CD14-positive monocyte (primary cell): ENCODE measurements around the gene RPL9. TPM values are rescaled to one million over a fixed set of nuclear protein-coding genes. Genes with fewer than 3 reads are reported as not detected.

Experiments
- DNase-seq, 3 donors: peaks; one replicate each; pipeline ENCODE4 v3.0.0-alpha.2; 2011 to 2022
- H2AFZ ChIP-seq: 2 replicates; pipeline ENCODE4 v1.6.0; 2012; ENCODE audit warnings: mild to moderate bottlenecking, low read depth, low read length, inconsistent platforms; ENCODE audit not compliant: insufficient read depth, poor library complexity, severe bottlenecking
- H3K27ac ChIP-seq, 2 donors: 1 replicate in 1 of 2; 2 replicates in 1 of 2; pipeline ENCODE4 v1.5.1; 2012 to 2013; ENCODE audit warnings: low read length in 2 of 2, control low read depth in 1 of 2, inconsistent platforms in 1 of 2, low read depth in 1 of 2, mild to moderate bottlenecking in 1 of 2
- H3K27me3 ChIP-seq, 2 donors: one replicate each; pipeline versions ENCODE4 v1.6.0 to v1.6.1; 2011 to 2013; ENCODE audit warnings: low read length in 2 of 2; ENCODE audit not compliant: control insufficient read depth in 2 of 2, insufficient read depth in 2 of 2
- H3K36me3 ChIP-seq, 2 donors: replicated peaks in 1 of 2; 1 replicate in 1 of 2; 2 replicates in 1 of 2; pipeline versions ENCODE4 v1.5.1 to v1.6.1; 2012 to 2013; ENCODE audit warnings: low read length in 2 of 2, control low read depth in 1 of 2, inconsistent platforms in 1 of 2, mild to moderate bottlenecking in 1 of 2; ENCODE audit not compliant: insufficient read depth in 2 of 2, control insufficient read depth in 1 of 2
- H3K4me1 ChIP-seq, 2 donors: 1 replicate in 1 of 2; 2 replicates in 1 of 2; pipeline versions ENCODE4 v1.5.1 to v1.6.1; 2012 to 2013; ENCODE audit warnings: low read length in 2 of 2, control low read depth in 1 of 2, inconsistent platforms in 1 of 2, mild to moderate bottlenecking in 1 of 2, moderate library complexity in 1 of 2; ENCODE audit not compliant: insufficient read depth in 2 of 2, control insufficient read depth in 1 of 2
- H3K4me2 ChIP-seq: replicated peaks from 2 replicates; pipeline ENCODE3; 2012; ENCODE audit warnings: low read length, moderate library complexity, mild to moderate bottlenecking; ENCODE audit not compliant: poor library complexity, severe bottlenecking; ENCODE audit errors: extremely low read depth
- H3K4me3 ChIP-seq, 3 experiments: fragments of 200-600 bp in 1 of 3; sonication (generic) in 1 of 3; replicated peaks in 1 of 3; 1 replicate in 2 of 3; 2 replicates in 1 of 3; pipeline ENCODE4 v1.5.1; 2011 to 2013; ENCODE audit warnings: low read length in 3 of 3, mild to moderate bottlenecking in 3 of 3, control low read depth in 2 of 3, low read depth in 2 of 3, inconsistent platforms in 1 of 3, moderate library complexity in 1 of 3
- H3K79me2 ChIP-seq: 2 replicates; pipeline ENCODE4 v1.6.0; 2012; ENCODE audit warnings: mild to moderate bottlenecking, control low read depth, inconsistent platforms, low read length, moderate library complexity; ENCODE audit not compliant: insufficient read depth
- H3K9ac ChIP-seq: 2 replicates; pipeline ENCODE4 v1.6.0; 2017; ENCODE audit warnings: low read length, mild to moderate bottlenecking; ENCODE audit not compliant: insufficient read depth, poor library complexity, severe bottlenecking
- H3K9me3 ChIP-seq, 2 donors: replicated peaks in 1 of 2; 1 replicate in 1 of 2; 2 replicates in 1 of 2; pipeline versions ENCODE4 v1.5.1 to v1.6.1; 2012 to 2013; ENCODE audit warnings: low read length in 2 of 2, control low read depth in 1 of 2; ENCODE audit not compliant: control insufficient read depth in 1 of 2, insufficient read depth in 1 of 2
- H4K20me1 ChIP-seq: 2 replicates; pipeline ENCODE4 v1.6.0; 2012; ENCODE audit warnings: mild to moderate bottlenecking, low read length, control low read depth, moderate library complexity; ENCODE audit not compliant: insufficient read depth
- H3K27ac Mint-ChIP-seq, 7 donors: one replicate each; pipeline ENCODE4 v1.8.0; 2020; ENCODE audit warnings: mild to moderate bottlenecking in 7 of 7, mixed read lengths in 7 of 7, moderate library complexity in 6 of 7, inconsistent platforms in 2 of 7
- H3K27me3 Mint-ChIP-seq, 3 donors: one replicate each; pipeline ENCODE4 v1.8.0; 2021 to 2022; ENCODE audit warnings: low read depth in 3 of 3, mild to moderate bottlenecking in 3 of 3, mixed read lengths in 3 of 3, moderate library complexity in 3 of 3, inconsistent platforms in 1 of 3
- H3K36me3 Mint-ChIP-seq, 2 donors: one replicate each; pipeline ENCODE4 v1.8.0; 2020; ENCODE audit warnings: mixed read lengths in 2 of 2, inconsistent platforms in 1 of 2, mild to moderate bottlenecking in 1 of 2
- H3K4me1 Mint-ChIP-seq: one replicate; pipeline ENCODE4 v1.8.0; 2020; ENCODE audit warnings: mild to moderate bottlenecking, mixed read lengths
- H3K4me3 Mint-ChIP-seq, 2 donors: one replicate each; pipeline ENCODE4 v1.8.0; 2020; ENCODE audit warnings: mild to moderate bottlenecking in 2 of 2, mixed read lengths in 2 of 2, moderate library complexity in 1 of 2
- H3K9me3 Mint-ChIP-seq, 7 donors: one replicate each; pipeline ENCODE4 v1.8.0; 2020 to 2022; ENCODE audit warnings: mixed read lengths in 7 of 7, mild to moderate bottlenecking in 6 of 7, moderate library complexity in 6 of 7, inconsistent platforms in 2 of 7
- WGBS: methylation state at CpG from one replicate; pipeline ENCODE4 v1.1.5; 2013; ENCODE audit warnings: missing lambda C conversion rate; ENCODE audit not compliant: insufficient coverage; 5-methylcytosine and 5-hydroxymethylcytosine counted together
- intact Hi-C, 2 donors: fragments of 100-400 bp; cut with micrococcal nuclease; formaldehyde crosslinking; loops; one replicate each; pipeline versions ENCODE4 v1.15.0 to v1.15.1; 2023
- polyA plus RNA-seq, 3 donors: library from polyadenylated mRNA; depleted of rRNA in 1 of 3; unstranded in 2 of 3; stranded (reverse) in 1 of 3; fragments of 300-500 nt in 2 of 3; fragments of >200 nt in 1 of 3; fragmentation: Illumina TruSeq in 2 of 3; gene quantifications; 1 replicate in 2 of 3; 2 replicates in 1 of 3; pipeline ENCODE4 v1.2.3, GENCODE V29; 2012 to 2021
- TF ChIP-seq, protein P1 (sequence below): fragments of 200-600 bp; IDR thresholded peaks from one replicate; pipeline ENCODE4 v1.8.0; 2022; ENCODE audit warnings: antibody characterized with exemption, mild to moderate bottlenecking

Gene RPL9
- polyA plus RNA-seq, 3 donors: 821 to 1,937 (median 828) TPM

DNA sequence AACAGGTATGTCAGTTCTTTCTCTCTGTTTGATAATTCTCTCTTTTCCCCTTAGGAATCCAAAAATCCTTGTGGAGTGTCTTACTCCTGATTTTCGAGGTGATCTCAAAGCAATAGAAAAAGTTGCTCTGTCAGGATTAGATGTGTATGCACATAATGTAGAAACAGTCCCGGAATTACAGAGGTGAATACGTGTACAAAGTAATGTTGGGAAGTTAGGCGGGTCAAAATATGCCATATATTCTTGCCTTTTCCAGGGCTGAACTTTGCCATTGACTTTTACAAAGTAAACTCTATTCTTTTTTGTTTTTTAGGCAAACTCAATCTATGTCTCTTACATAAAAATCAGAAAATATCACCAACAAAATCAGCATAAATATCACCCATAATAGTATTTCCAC is 8.7 kb upstream of the RPL9 start:
- TF ChIP-seq, protein P1, sequence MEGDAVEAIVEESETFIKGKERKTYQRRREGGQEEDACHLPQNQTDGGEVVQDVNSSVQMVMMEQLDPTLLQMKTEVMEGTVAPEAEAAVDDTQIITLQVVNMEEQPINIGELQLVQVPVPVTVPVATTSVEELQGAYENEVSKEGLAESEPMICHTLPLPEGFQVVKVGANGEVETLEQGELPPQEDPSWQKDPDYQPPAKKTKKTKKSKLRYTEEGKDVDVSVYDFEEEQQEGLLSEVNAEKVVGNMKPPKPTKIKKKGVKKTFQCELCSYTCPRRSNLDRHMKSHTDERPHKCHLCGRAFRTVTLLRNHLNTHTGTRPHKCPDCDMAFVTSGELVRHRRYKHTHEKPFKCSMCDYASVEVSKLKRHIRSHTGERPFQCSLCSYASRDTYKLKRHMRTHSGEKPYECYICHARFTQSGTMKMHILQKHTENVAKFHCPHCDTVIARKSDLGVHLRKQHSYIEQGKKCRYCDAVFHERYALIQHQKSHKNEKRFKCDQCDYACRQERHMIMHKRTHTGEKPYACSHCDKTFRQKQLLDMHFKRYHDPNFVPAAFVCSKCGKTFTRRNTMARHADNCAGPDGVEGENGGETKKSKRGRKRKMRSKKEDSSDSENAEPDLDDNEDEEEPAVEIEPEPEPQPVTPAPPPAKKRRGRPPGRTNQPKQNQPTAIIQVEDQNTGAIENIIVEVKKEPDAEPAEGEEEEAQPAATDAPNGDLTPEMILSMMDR: no peak
- Histone ChIP-seq H3K9ac (no peak overlapping the region), H3K4me1 (peaks cover 7 to 10% of the 10 kb centered on the region in 2 donors), H3K27me3 (no peaks in the 10 kb centered on the region), H3K4me3 (no peak overlapping the region), H3K36me3 (peaks cover 24 to 53% of the 10 kb centered on the region in 2 donors), H3K4me2 (no peak overlapping the region), H2AFZ (no peak overlapping the region), H3K79me2 (no peaks in the 10 kb centered on the region), H3K9me3 (no peaks in the 10 kb centered on the region), H3K27ac (no peak overlapping the region), H4K20me1 (no peaks in the 10 kb centered on the region)
- intact Hi-C loops: loop anchor here in 1 of 2 donors (10.0 kb wide), 1 partner anchor 57 kb away; the partner anchor contains the start of gene UGDH
- Mint-ChIP-seq H3K27ac (no peak overlapping the region), H3K27me3 (no peaks in the 10 kb centered on the region), H3K4me3 (no peak overlapping the region), H3K4me1 (peaks cover 11% of the 10 kb centered on the region), H3K9me3 (no peaks in the 10 kb centered on the region), H3K36me3 (peaks cover 26 to 52% of the 10 kb centered on the region in 2 donors)
- WGBS: 100% methylated on average over 3 of the region's 4 CpGs
- no peak for DNase-seq

DNA sequence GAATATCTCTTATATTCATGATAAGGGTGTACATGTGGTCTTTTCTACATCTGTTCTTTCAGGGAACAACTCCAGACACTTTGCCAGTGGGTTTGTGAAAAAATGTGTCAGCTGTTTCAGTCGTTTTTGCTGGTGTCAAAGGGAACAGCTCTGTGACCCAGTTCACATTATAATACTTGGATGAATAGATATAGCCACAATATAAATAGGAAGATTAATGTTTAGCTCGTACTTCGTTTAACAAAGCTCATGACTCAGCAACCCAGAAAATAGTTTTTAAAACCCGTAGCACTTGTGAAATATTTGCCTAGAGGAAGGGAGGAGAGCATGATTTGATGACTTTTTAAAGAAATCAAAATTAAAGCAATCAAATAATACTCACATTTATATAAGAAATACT is 8.0 kb upstream of the RPL9 start:
- Mint-ChIP-seq H3K27me3 (no peaks in the 10 kb centered on the region), H3K36me3 (peaks cover 22 to 46% of the 10 kb centered on the region in 2 donors), H3K4me3 (no peak overlapping the region), H3K27ac (no peak overlapping the region), H3K9me3 (no peaks in the 10 kb centered on the region), H3K4me1 (peaks cover 8% of the 10 kb centered on the region)
- peaks cover 24 to 50% of the 10 kb centered on the region in 2 donors for H3K36me3 ChIP-seq
- no peaks in the 10 kb centered on the region for H4K20me1 ChIP-seq
- H3K4me1 ChIP-seq: peaks cover 7 to 10% of the 10 kb centered on the region in 2 donors
- intact Hi-C loops: loop anchor here in 1 of 2 donors (10.0 kb wide), 1 partner anchor 58 kb away; the partner anchor contains the start of gene UGDH
- H3K79me2 ChIP-seq: no peaks in the 10 kb centered on the region
- TF ChIP-seq, protein P1: no peak
- no peaks in the 10 kb centered on the region for H3K27me3 ChIP-seq
- H3K4me3 ChIP-seq: no peak overlapping the region
- no peak for DNase-seq
- no peak overlapping the region for H3K27ac ChIP-seq
- WGBS: no CpG with 5 or more reads among the region's 4 CpGs
- no peak overlapping the region for H3K4me2 ChIP-seq
- no peak overlapping the region for H2AFZ ChIP-seq
- H3K9ac ChIP-seq: no peak overlapping the region
- H3K9me3 ChIP-seq: no peaks in the 10 kb centered on the region
